SK-N-SH (cell line): ENCODE results near the gene TANGO6.

Experiments
- EP300 ChIP-seq, 2 experiments: IDR thresholded peaks; 2 replicates each; pipeline versions ENCODE4 v1.4.0 to v1.6.1; 2012; ENCODE audit warnings: borderline replicate concordance in 1 of 2, low read depth in 1 of 2, low read length in 1 of 2
- GABPA ChIP-seq: IDR thresholded peaks from 2 replicates; pipeline ENCODE4 v1.4.0; 2012; ENCODE audit warnings: low read depth, mild to moderate bottlenecking
- MXI1 ChIP-seq: IDR thresholded peaks from 2 replicates; pipeline ENCODE4 v1.6.1; 2012; ENCODE audit warnings: mild to moderate bottlenecking, low read depth, low read length, improper control_type of control experiment
- RAD21 ChIP-seq: IDR thresholded peaks from 2 replicates; pipeline ENCODE4 v1.6.1; 2012; ENCODE audit warnings: mild to moderate bottlenecking, low read length
- RCOR1 ChIP-seq: fragments of 150-350 bp; IDR thresholded peaks from 2 replicates; pipeline ENCODE4 v1.6.1; 2017; ENCODE audit warnings: antibody characterized with exemption, low read length
- YY1 ChIP-seq: IDR thresholded peaks from 2 replicates; pipeline ENCODE4 v1.4.0; 2012; ENCODE audit warnings: low read depth, mild to moderate bottlenecking
- TF ChIP-seq, protein P1 (sequence below): fragments of 200-600 bp; sonication (generic); IDR thresholded peaks from 2 replicates; pipeline ENCODE4 v1.6.1; 2017; ENCODE audit warnings: antibody characterized with exemption, mild to moderate bottlenecking, moderate library complexity
- TF ChIP-seq, protein P2 (sequence below): IDR thresholded peaks from 2 replicates; pipeline ENCODE4 v1.6.1; 2012; ENCODE audit warnings: mild to moderate bottlenecking, low read depth, low read length, moderate library complexity

- TF ChIP-seq EP300 (IDR thresholded peaks at IDR 0.05; ENCODE audit: borderline replicate concordance in 1 of 2, low read depth in 1 of 2, low read length in 1 of 2) (peak in 1 of 2 experiments; percentile 54; a peak in 1 of 4 replicates), MXI1 (no peak), RCOR1 (no peak), GABPA (no peak), YY1 (no peak), RAD21 (no peak)
- TF ChIP-seq, protein P1, sequence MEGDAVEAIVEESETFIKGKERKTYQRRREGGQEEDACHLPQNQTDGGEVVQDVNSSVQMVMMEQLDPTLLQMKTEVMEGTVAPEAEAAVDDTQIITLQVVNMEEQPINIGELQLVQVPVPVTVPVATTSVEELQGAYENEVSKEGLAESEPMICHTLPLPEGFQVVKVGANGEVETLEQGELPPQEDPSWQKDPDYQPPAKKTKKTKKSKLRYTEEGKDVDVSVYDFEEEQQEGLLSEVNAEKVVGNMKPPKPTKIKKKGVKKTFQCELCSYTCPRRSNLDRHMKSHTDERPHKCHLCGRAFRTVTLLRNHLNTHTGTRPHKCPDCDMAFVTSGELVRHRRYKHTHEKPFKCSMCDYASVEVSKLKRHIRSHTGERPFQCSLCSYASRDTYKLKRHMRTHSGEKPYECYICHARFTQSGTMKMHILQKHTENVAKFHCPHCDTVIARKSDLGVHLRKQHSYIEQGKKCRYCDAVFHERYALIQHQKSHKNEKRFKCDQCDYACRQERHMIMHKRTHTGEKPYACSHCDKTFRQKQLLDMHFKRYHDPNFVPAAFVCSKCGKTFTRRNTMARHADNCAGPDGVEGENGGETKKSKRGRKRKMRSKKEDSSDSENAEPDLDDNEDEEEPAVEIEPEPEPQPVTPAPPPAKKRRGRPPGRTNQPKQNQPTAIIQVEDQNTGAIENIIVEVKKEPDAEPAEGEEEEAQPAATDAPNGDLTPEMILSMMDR: no peak
- TF ChIP-seq, protein P2, sequence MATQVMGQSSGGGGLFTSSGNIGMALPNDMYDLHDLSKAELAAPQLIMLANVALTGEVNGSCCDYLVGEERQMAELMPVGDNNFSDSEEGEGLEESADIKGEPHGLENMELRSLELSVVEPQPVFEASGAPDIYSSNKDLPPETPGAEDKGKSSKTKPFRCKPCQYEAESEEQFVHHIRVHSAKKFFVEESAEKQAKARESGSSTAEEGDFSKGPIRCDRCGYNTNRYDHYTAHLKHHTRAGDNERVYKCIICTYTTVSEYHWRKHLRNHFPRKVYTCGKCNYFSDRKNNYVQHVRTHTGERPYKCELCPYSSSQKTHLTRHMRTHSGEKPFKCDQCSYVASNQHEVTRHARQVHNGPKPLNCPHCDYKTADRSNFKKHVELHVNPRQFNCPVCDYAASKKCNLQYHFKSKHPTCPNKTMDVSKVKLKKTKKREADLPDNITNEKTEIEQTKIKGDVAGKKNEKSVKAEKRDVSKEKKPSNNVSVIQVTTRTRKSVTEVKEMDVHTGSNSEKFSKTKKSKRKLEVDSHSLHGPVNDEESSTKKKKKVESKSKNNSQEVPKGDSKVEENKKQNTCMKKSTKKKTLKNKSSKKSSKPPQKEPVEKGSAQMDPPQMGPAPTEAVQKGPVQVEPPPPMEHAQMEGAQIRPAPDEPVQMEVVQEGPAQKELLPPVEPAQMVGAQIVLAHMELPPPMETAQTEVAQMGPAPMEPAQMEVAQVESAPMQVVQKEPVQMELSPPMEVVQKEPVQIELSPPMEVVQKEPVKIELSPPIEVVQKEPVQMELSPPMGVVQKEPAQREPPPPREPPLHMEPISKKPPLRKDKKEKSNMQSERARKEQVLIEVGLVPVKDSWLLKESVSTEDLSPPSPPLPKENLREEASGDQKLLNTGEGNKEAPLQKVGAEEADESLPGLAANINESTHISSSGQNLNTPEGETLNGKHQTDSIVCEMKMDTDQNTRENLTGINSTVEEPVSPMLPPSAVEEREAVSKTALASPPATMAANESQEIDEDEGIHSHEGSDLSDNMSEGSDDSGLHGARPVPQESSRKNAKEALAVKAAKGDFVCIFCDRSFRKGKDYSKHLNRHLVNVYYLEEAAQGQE: no peak
Measured at GRCh38 chr16:69073181-69073702, 229.9 kb downstream of the TANGO6 start.
